ENCODE results near the gene LRMDA.

GRCh38 chr10:76172020-76172419, 740.6 kb downstream of the LRMDA start:
- TF ChIP-seq, protein P1, sequence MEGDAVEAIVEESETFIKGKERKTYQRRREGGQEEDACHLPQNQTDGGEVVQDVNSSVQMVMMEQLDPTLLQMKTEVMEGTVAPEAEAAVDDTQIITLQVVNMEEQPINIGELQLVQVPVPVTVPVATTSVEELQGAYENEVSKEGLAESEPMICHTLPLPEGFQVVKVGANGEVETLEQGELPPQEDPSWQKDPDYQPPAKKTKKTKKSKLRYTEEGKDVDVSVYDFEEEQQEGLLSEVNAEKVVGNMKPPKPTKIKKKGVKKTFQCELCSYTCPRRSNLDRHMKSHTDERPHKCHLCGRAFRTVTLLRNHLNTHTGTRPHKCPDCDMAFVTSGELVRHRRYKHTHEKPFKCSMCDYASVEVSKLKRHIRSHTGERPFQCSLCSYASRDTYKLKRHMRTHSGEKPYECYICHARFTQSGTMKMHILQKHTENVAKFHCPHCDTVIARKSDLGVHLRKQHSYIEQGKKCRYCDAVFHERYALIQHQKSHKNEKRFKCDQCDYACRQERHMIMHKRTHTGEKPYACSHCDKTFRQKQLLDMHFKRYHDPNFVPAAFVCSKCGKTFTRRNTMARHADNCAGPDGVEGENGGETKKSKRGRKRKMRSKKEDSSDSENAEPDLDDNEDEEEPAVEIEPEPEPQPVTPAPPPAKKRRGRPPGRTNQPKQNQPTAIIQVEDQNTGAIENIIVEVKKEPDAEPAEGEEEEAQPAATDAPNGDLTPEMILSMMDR (IDR thresholded peaks at IDR 0.05), result no peak
- TF ChIP-seq EP300 (IDR thresholded peaks at IDR 0.05) (no peak), POLR2A (IDR thresholded peaks at IDR 0.05) (no peak)
